IPS-NIHi7 (cell line): ENCODE measurements around the gene FASTKD1.
"Not testable (repeated sequence)": the region's sequence is repeated elsewhere in the genome, so short reads cannot be mapped to it uniquely, and the experiment has no call there.

Experiments used
- DNase-seq: peaks from one replicate; pipeline ENCODE4 v3.0.0; 2012; ENCODE audit warnings: mixed read lengths; ENCODE audit errors: extremely low spot score

The FASTKD1 gene

DNA sequence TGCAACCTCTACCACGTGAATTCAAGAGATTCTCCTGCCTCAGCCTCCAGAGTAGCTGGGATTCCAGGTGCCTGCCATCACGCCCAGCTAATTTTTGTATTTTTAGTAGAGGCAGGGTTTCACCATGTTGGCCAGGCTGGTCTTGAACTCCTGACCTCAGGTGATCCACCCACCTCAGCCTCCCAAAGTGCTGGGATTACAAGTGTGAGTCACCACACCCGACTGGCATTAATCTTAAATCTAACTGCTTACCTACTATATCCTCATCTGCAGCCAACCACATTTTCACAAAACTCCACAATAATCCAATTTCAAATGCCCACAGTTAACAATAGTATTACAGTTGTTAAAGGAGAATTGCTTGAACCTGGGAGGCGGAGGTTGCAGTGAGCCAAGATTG lies 2.9 kb downstream of the FASTKD1 start:
- DNase-seq = not testable (repeated sequence)

GRCh38 chr2:169569948-169570347 lies 3.7 kb downstream of the FASTKD1 start:
- DNase-seq = no peak

DNA sequence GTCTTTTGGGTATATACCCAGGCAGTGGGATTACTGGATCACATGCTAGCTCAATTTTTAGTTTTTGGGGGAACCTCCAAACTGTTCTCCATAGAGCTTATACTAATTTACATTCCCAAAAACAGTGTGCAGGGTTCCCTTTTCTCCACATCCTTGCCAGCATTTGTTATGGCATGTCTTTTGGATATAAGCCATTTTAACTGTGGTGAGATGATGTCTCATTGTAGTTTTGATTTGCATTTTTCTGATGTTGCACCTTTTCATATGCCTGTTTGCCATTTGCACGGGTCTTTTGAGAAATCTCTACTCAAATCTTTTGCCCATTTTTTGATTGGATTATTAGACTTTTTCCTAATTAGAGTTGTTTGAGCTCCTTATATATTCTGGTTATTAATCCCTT lies 8.0 kb downstream of the FASTKD1 start:
- no peak for DNase-seq

- no peak for DNase-seq
These were observed 11.1 kb downstream of the FASTKD1 start for GRCh38 chr2:169562519-169562918.

- not testable (repeated sequence) for DNase-seq
These were observed 11.6 kb downstream of the FASTKD1 start for GRCh38 chr2:169562084-169562483.

DNA sequence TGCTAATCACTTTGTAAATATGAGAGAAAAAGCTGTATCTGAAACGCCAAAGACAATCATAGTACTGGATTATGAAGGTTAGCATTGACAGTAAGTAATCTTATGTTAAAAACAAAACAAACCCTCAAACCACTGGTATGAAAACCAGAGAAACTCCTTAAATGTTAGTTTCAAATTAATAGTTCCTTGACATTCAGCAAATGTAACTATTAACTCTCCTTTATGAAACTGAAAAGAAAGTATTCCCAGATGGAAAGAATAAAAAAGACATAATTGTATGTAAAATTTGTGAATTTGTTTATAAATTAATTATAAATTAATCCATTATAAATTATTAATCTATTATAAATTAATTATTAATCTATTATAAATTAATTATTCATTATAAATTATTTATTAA lies 12.3 kb downstream of the FASTKD1 start:
- no peak for DNase-seq

- no peak for DNase-seq
These were observed 26.9 kb downstream of the FASTKD1 start for GRCh38 chr2:169546756-169547155.

DNA sequence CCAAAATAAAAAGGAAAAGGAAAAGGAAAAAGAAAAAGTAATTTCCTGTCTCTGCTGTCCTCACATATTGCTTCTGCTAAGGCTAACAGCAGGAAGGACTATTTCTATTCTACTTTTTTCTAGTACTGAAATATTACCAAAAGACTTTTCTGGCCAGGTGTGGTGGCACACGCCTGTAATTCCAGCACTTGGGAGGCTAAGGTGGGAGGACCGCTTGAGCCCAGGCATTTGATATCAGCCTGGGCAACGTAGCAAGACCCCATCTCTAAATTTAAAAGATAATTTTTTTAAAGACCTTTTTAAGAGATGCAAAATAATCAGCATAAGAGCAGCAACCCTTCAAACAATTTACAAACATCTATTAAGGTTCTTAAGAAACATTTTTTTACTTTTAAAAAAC lies 31.2 kb downstream of the FASTKD1 start:
- no peak for DNase-seq

- no peak for DNase-seq
These were observed 33.5 kb downstream of the FASTKD1 start for GRCh38 chr2:169540146-169540545.

DNA sequence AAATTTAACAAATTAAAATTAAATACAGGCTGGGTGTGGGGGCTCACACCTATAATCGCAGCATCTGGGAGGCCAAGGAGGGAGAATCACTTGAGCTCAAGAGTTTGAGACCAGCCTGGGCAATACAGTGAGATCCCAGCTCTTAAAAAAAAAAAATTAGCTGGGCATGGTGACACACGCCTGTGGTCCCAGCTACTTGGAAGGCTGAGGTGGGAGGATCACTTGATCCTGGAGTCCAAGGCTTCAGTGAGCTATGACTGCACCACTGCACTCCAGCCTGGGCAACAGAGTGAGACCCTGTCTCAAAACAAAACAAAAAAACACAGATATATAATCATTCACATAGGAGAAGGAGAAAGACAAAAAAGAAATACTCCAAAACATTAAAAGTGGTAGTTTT lies 34.2 kb downstream of the FASTKD1 start:
- not testable (repeated sequence) for DNase-seq

DNA sequence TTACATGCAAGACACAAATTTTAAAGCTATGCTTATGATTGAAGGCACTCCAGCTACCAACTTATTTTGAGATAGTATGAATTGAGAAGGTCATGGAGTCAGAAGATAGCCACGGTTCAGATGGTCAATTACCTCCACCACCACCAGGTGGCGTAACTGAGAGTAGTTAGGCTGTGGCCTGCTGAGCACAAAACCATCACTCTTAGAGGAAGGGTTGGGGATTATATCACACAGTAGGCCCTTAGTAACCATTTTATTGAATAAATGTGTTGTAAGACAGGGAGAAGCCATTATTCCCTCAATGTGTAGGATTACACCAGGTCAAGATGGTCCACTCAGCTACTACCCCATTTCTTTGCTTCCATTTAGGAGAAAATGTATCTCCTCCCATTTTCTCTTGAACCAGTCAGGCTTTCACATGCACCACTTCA lies 45.4 kb downstream of the FASTKD1 start:
- peak; percentile 73 for DNase-seq

DNA sequence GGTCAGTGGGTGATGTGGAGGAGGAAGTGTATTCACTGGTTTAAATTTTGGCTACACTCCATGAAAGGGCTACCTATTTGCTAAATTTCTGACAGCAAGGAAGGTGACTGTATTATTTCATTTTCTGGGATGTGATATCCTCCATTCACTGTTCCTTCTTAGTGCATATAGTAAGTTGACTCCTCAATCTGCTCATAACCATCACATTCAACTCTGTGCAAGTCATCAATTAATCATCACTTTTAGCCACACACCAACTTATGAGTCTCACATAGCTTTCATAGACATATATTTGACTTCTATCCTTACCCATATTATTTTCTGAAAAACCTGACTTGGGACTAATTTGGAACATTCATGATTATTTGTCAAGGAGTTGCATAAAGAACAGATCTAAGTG lies 47.2 kb downstream of the FASTKD1 start:
- no peak for DNase-seq

- no peak for DNase-seq
These were observed 48.2 kb downstream of the FASTKD1 start for GRCh38 chr2:169525434-169525833.

- no peak for DNase-seq
These were observed 50.0 kb downstream of the FASTKD1 start for GRCh38 chr2:169523681-169524080.

DNA sequence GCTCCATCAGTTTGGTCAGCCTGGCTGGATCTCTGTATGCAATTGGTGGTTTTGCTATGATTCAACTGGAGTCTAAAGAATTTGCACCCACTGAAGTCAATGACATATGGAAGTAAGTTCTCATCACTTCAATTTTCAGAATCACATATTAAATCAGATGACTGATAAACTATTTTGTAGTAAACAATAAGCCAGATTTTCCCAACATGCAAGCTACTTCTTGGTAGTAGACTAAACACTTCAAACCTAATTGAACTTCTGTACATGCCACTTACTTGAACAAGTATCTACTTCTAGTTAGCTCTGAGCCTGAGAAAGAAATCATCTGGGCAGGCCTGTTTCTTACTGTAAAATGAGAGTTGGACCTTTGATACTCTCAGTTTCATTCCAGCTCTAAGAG lies 52.8 kb downstream of the FASTKD1 start:
- no peak for DNase-seq

GRCh38 chr2:169516488-169516995 lies 57.1 kb downstream of the FASTKD1 start:
- not testable (repeated sequence) for DNase-seq

DNA sequence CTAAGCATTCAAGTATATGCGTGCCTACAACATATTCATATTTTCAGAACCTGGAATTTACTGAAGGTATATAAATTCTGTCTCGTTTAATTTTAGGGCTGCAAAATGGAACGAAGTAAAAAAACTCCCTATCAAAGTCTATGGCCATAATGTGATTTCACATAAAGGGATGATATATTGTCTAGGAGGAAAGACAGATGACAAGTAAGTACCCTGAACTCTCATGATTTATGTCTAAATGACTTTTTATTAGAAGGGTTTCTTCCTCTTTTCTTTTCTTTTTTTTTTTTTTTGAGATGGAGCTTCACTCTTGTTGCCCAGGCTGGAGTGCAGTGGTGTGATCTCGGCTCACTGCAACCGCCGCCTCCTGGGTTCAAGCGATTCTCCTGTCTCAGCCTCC lies 58.9 kb downstream of the FASTKD1 start:
- DNase-seq = not testable (repeated sequence)

DNA sequence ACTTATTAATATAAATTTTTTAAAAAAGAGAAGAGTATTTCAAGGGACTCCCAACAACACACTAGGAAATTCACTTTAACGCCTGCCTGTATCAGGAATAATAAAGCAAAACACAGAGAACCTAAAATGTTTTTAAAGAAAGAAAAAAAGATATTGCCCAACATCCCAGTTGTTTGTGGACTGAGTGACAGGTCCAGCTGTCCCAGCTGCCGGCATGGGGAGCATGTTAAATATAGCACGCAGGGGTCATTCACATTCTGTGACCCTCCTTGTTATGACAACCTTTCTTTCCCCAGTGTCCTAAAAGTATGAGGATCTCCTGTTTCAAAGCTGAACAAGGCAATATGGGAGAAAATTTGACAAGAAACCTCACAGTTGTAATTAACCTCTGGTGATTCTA lies 59.7 kb downstream of the FASTKD1 start:
- no peak for DNase-seq

DNA sequence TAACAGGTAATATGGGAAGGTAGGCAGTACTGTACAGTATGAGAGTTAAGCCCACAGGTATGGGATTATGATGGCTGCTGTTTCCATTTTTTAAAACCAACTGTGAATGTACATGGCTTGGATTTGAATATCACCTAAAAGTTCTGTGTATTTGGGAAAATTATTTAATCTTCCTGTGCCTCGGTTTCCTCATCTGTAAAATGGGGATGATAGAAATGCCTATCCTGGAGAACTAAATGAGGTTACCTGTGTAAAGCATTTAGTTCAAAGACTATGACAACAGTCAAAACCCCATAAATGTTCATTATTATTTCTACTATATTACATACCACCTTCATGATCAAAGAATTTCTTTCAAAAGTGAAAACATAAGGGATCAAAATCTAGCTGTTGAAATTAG lies 60.6 kb downstream of the FASTKD1 start:
- DNase-seq = no peak

DNA sequence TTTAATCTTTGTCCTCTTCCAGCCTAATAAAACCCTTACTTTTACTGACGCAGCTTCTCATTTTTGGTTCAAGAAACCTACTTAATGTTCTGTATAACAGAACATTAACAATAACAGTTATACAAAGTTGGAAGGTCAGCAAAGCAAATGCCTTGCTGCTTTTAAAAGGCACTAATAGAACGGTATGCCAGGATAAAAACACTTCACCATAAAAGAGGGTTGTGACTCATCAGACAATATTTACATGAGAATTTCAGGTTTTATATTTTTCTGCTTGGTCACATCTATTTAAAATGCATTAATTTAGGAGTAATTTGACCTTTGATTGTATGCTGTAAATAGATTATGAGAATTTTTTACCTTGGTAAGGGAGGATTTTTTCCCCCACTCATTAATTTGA lies 61.1 kb downstream of the FASTKD1 start:
- DNase-seq = no peak

DNA sequence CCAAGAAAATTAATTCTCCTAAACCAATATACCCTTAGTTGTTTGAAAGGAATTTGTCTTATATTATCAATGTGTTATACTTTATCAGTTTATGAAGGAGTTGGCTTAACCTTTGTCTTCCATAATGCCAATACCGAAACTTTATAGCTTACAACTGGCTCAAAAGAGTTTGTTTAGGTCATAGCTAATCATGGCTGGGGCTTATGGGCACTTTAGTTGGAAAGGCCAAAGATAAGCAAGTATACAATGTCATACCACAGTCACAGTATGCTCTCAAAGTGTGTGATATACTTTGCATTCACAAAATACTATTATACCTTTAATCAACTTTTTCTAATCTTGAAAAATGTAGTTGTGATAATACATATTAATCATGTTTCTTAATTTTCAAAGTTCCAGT lies 61.8 kb downstream of the FASTKD1 start:
- no peak for DNase-seq

DNA sequence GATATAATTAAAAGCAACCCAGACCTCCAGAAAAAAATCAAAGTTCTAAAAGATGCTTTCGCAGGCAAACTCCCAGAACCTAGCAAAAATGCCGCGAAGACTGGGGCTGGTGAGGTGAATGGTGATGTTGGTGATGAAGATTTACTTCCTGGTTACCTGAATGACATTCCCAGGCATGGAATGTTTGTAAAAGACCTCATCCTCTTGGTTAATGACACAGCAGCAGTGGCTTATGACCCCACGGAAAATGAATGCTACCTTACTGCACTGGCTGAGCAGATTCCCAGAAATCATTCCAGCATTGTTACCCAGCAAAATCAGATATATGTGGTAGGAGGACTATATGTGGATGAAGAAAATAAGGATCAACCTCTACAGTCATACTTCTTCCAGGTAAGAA lies 63.2 kb downstream of the FASTKD1 start:
- DNase-seq = no peak

DNA sequence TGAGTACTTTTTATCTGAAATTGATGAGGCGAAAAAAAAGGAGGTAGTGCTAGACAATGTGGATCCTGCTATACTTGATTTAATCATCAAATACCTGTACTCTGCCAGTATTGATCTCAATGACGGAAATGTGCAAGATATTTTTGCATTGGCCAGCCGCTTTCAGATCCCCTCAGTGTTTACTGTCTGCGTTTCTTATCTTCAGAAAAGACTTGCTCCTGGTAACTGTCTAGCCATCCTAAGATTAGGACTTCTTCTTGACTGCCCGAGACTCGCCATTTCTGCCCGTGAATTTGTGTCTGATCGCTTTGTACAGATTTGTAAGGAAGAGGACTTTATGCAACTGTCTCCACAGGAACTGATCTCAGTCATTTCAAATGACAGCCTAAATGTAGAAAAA lies 63.7 kb downstream of the FASTKD1 start:
- DNase-seq = no peak

DNA sequence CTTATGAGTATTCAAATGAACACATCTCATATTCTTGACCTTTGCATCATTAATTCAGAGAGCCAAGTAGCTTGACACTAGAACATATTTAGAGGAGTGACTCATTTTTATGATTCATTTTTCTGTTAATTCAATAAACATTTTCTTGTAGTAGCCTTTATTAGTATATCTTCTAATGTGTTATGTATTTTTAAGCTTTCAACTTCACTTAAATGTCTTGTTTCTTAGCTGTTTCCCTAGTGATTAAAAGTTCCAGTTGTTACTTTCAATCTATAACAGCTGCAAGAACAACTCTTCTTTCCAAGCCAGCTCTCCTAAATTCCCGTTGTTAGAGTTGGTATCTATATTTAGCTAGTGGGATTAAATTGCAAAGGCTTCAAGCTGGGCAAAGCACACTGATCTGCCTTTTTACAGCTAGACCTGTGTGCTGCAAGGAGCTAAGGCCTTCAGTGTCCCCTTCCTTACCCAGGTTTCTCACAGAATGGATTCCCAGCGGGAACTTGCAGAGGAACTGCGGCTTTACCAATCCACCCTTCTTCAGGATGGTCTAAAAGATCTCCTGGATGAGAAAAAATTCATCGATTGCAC lies 64.3 kb downstream of the FASTKD1 start, which contains the start of gene KLHL41:
Gene KLHL41 (plus strand): TSS at position 405 of the 588 bp plus-strand sequence. CDS start 77 bp downstream, at position 482.
- peak; percentile 18 for DNase-seq
